Osteocyte (in vitro differentiated cells): ENCODE measurements around the gene DPF3. TPM values are rescaled to one million over a fixed set of nuclear protein-coding genes. Genes with fewer than 3 reads are reported as not detected.

Source experiments
- DNase-seq: peaks from one replicate; pipeline ENCODE4 v3.0.0; 2021; ENCODE audit warnings: mixed read lengths; ENCODE audit not compliant: unreplicated experiment; ENCODE audit errors: extremely low spot score
- H3K27ac Mint-ChIP-seq: one replicate; pipeline ENCODE4 v1.8.0; 2021; ENCODE audit warnings: mild to moderate bottlenecking, mixed read lengths; ENCODE audit not compliant: unreplicated experiment
- H3K27me3 Mint-ChIP-seq: one replicate; pipeline ENCODE4 v1.8.0; 2021; ENCODE audit warnings: mixed read lengths; ENCODE audit not compliant: unreplicated experiment
- H3K36me3 Mint-ChIP-seq: one replicate; pipeline ENCODE4 v1.8.0; 2021; ENCODE audit warnings: mixed read lengths; ENCODE audit not compliant: unreplicated experiment
- H3K4me1 Mint-ChIP-seq: one replicate; pipeline ENCODE4 v1.8.0; 2021; ENCODE audit warnings: mixed read lengths; ENCODE audit not compliant: unreplicated experiment
- H3K4me3 Mint-ChIP-seq: one replicate; pipeline ENCODE4 v1.8.0; 2021; ENCODE audit warnings: mild to moderate bottlenecking, moderate library complexity, mixed read lengths; ENCODE audit not compliant: unreplicated experiment
- H3K9me3 Mint-ChIP-seq: one replicate; pipeline ENCODE4 v1.8.0; 2021; ENCODE audit warnings: mixed read lengths; ENCODE audit not compliant: unreplicated experiment
- CTCF ChIP-seq: fragments of 200-600 bp; sonication (generic); IDR thresholded peaks from 2 replicates; pipeline ENCODE4 v1.5.0; 2021; ENCODE audit warnings: antibody characterized with exemption, mild to moderate bottlenecking, moderate library complexity
- total RNA-seq: library from RNA; stranded (reverse); gene quantifications from 2 replicates; pipeline ENCODE4 v1.2.1, GENCODE V29; 2021

The DPF3 gene
- total RNA-seq, 1 donor from 2014 or later, result 5.8 TPM

- Mint-ChIP-seq H3K27me3 (no peaks in the 10 kb centered on the region), H3K9me3 (no peaks in the 10 kb centered on the region), H3K4me3 (no peak overlapping the region), H3K27ac (no peak overlapping the region), H3K36me3 (no peaks in the 10 kb centered on the region), H3K4me1 (peaks cover 13% of the 10 kb centered on the region)
- no peak for DNase-seq
- no peak for TF ChIP-seq CTCF
These were observed 85.3 kb downstream of the DPF3 start for GRCh38 chr14:72808564-72808963.

GRCh38 chr14:72802588-72802946 is 91.3 kb downstream of the DPF3 start:
- Mint-ChIP-seq H3K27ac (no peak overlapping the region), H3K36me3 (no peaks in the 10 kb centered on the region), H3K27me3 (no peaks in the 10 kb centered on the region), H3K4me1 (peaks cover 14% of the 10 kb centered on the region), H3K9me3 (no peaks in the 10 kb centered on the region), H3K4me3 (no peak overlapping the region)
- no peak for DNase-seq
- TF ChIP-seq CTCF, result no peak

- Mint-ChIP-seq H3K27ac (no peak overlapping the region), H3K9me3 (no peaks in the 10 kb centered on the region), H3K4me1 (peaks cover 14% of the 10 kb centered on the region), H3K27me3 (no peaks in the 10 kb centered on the region), H3K4me3 (no peak overlapping the region), H3K36me3 (no peaks in the 10 kb centered on the region)
- no peak for TF ChIP-seq CTCF
- DNase-seq, result no peak
These were observed 91.9 kb downstream of the DPF3 start for GRCh38 chr14:72801836-72802587.

GRCh38 chr14:72801381-72801812 is 92.5 kb downstream of the DPF3 start:
- no peak for TF ChIP-seq CTCF
- Mint-ChIP-seq H3K27ac (no peak overlapping the region), H3K9me3 (no peaks in the 10 kb centered on the region), H3K27me3 (no peaks in the 10 kb centered on the region), H3K4me1 (peaks cover 14% of the 10 kb centered on the region), H3K4me3 (no peak overlapping the region), H3K36me3 (no peaks in the 10 kb centered on the region)
- DNase-seq, result no peak

- Mint-ChIP-seq H3K27ac (no peak overlapping the region), H3K36me3 (no peaks in the 10 kb centered on the region), H3K4me1 (peaks cover 14% of the 10 kb centered on the region), H3K4me3 (no peak overlapping the region), H3K9me3 (no peaks in the 10 kb centered on the region), H3K27me3 (no peaks in the 10 kb centered on the region)
- no peak for DNase-seq
- TF ChIP-seq CTCF, result no peak
These were observed 93.0 kb downstream of the DPF3 start for GRCh38 chr14:72800848-72801370.
